Measurements from ENCODE around the gene IQGAP2.

IQGAP2 gene

DNA sequence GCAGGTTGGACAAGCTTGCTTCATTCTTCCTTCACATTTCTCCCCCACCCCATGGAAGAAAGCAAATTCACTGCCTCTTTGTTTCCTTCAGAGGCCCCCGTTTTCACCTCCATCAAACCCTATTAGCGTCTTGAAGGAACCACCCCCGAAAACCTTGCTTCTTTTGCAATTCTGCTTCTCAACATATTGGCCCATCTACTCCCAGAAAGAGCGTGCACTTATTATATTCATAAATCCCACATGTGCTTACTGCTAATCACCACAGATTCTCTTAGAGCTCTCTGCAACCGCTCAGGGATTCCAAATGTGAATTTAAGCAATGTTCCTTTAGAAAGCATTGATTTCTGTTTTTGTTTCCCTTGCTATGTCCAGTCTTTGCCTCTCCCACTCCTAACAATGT is 219.0 kb downstream of the IQGAP2 start:
- no peak for DNase-seq

DNA sequence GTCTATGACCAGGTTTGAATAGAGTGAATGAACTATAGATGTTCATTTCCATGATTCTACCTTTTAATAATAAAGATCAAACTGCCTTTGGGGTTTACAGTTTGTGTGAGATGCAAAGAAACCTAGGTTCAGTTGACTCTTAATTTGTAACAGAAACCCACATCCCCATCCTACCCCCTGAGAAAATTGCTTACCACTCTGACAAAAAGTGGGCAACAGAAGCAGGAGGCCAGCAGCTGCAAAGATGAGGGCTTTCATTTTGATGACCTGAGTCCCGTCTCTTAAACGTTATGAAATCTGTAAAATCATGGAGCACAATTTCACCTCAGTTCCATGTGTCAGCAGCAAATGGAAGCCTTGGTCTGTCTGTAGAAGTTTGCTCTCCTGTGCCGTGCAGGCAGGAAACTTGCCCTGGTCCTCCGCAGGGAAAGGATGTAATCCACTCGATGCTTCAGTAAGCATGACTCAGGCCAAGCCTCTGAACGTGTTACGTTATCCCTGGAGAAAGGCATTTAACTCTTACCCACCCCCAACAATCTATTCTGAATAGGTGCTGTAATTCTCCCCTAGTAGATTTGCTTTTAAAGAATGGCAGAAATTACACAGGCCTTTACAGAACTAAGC is 220.0 kb downstream of the IQGAP2 start, which contains the start of gene F2RL2:
TSS of gene F2RL2 (minus strand) at position 431 of the 624 bp plus-strand sequence. CDS start at position 258, 173 bp downstream.
- no peak for DNase-seq

DNA sequence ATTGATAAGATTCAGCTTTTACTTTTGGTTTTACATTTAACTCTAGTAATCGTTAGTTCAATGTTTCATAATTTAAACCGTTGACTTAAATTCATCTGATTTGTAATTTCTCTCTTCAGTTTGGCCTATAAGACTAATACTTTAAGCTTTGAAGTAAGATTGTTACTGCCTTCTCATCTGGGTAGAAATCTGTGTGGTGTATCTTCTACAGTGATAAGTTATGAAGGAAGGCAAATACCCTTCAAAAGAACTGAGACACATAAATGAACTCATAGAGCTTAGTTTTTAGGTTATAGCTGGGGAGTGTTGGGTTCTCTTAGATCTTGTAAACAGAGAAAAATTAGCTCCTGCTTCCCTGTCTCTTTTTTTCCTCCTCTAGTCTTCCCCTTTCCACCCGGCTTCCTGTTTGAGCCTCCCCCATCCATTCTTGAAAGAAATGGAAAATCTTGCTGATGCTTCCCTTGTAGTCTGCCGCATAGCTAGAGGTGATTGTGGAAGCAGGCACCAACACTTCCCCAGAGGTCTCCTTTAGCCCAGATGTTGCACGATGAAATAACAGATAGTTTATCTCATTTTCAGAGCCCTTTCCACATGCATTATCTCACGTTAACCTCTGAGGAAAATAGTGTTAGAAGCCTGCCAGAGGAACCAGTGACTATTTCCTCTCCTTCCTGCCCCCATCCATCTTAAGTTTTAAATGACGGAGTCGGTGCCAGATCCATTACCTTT is 222.2 kb downstream of the IQGAP2 start:
- no peak for DNase-seq

DNA sequence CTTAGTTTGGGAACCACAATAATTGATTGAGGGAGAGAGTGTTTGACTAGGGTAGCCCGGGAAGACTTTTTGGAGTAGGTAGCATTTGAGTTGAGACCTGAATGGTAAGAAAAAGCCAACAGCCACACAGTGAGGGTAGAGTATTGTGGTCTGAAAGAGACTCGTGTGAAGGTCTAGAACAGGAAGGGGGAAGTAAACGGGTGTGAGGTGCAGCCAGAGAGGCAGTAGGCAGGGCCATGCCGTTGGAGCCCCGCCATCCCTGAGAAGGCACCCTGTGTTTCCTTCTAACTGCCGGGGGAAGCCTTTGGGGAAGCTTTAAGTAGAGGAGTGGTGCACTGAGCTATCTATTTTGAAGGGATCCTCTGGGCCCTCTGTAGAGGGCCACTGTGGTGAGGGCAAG is 223.7 kb downstream of the IQGAP2 start:
- no peak for DNase-seq

DNA sequence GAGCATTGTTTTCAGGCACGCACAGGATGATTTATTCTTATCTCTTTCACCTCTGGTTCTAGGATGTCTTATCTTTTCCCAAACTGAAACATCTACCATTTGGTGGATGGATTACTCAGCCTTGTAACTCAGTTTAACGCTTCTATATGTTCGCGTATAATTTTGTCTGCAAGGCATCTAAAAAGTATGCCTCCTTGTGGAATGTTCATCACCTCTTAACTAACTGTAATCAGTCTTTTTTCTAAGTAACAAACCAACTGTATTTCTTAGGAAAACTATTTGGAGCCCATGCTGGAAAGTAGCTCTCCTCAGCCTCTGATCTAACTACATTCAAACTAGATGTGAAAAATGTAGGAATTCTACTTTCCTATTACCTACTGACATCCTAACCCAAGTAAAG is 231.6 kb downstream of the IQGAP2 start:
- no peak for DNase-seq

DNA sequence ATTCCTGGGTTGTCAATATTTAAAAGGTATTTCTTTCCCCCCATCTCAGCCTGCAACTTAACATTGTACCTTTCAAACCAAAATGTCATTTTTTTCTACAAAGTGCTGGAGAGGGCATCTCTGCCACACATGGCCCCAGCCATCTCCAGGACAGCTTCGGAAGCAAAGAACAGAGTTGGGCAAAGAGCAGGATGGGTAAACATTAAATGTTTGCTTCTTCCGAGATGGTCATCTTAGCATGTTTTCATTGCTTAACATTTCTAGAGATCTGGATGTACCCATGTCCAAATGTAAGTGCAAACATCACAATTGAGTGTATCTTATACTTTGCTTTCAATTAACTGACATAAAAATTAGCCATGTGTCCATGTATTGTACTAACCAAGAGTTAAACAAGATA is 234.4 kb downstream of the IQGAP2 start:
- no peak for DNase-seq

DNA sequence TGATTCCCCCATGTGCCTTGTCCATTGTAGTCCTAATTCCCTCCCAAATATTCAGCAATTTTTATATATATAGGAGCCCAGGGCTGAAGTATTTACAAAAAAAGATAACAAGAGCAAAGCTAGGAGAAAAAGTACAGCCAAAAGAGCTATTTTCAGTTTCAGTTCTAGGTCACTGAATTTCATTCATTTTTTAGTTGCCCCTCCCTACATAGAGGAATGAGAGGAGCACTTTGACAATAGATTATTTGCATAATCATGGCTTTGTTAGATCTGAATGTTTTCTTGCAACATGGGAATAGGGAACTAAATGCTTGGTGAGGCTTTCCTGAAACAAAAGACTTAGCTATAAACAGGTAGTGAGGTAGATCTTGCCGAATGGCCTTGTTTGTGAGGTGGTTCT is 235.4 kb downstream of the IQGAP2 start:
- no peak for DNase-seq

DNA sequence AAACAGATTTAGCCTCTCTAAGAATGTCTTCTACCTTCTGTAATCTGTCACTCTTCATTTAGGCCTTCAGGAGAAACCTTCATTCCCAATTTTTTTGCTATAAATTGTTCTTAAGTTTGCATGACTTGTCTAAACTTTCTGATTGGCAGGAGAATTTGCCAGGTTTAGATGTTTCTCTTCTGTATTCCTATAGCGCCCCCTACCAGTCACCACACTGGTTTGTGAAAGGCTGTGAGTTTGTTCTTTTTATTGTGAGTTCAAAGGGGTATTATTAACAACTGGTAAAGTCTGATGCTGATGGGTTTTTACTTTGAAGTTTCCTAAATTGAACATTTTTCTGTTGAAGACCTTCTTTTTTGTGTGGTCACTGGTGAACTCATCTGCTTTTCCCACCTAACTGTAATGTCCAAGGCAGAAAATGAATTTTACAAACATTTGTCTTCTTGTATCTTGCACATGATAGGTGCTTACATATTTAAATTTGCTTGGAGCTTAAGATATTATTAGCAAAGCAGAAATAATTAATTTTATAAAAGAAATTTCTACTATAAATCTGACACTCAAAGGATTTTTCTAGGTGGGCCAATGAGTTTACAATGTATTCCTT is 238.5 kb downstream of the IQGAP2 start:
- DNase-seq, result peak; percentile 20

DNA sequence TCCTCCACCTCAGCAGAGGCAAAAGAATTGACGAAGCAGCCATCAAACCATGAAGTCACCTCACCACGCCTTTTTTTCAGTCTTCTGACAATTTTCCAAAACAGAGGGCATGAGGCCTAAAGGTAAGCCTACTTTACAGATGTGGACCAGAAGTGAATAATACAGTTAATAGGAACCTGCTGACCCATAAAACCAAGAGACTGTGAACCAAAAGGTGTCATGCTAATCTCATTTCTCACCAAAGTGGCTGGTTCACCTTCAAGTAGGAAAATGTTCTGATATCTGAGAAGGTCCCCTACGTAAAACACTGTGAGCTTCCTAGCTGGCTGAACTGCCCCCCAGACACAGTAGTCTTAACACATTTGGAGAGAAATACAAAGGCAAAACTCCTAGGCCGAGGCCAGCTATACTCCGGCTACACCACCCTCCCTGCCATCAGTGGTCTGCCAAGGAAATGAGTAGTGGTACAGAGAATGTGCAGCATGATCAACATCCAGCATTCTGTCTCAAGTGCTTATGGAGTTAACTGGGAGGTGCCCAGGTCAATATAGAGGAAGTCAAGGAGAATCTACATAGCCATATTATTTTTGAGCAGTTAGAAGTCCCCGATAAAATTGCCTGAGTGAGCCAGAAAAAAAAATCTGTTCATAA is 239.4 kb downstream of the IQGAP2 start:
- no peak for DNase-seq

DNA sequence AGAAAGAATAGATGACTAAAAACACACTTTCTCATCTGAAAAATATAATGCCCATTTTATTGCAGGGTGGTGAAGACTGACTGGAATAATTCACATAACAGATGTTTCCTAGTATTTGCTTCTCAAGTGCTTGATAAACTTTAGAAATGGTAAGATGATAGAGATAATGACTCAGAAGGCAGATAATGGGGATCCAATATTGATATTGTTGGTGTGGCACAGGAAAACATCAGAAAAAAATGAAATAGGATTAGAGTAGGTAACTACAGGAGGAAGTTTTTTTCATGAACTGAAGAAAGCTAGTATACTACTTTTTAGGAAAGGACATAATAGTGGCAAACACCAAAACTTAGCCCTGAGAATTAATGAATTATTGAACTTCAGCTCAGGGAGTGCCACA is 240.3 kb downstream of the IQGAP2 start:
- no peak for DNase-seq

DNA sequence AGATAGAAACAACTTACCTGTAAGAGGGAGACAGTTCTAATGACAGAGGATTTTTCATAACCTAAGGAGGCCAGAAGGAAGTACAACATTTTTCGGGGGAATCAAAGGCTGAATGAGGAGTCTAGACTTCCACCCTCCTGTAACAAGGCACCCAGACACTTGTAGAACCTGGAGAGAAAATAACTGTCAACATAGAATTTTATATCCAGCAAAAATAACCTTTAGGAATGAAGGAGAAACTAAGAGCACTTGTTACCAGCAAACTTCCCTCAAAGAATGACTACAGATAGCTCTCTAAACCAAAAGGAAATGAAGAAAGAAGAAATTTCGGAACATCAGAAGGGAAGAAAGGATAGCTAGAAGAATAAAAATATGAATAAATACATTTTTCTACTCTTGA is 246.1 kb downstream of the IQGAP2 start:
- no peak for DNase-seq

DNA sequence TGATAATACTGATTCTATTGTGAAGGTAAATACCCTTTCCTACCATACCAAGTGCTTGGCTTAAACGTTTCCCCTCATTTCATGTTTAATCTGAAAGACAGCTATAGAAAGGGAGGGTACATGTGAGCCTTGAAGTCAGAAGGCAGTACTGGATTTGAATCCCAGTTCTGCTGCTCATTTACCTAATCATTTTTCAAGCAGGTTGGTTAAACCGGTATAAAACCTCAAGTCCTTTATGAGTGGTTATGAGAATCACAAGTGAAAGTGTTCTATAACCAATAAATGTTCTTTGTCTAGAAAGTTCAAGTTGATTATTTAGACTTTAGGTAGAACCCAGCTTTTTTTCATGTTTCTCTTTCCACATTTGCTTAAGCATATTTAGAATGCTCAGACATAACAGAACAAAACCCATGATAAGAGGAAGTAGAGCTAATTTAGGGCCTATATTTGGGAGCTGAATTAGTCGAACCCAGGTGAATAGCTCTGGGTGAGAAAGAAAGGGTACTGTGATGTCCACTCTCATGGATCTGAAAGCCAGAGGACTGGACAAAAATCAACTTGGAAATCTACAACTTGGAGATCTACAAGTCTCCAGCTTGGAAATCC is 249.8 kb downstream of the IQGAP2 start:
- DNase-seq, result no peak

DNA sequence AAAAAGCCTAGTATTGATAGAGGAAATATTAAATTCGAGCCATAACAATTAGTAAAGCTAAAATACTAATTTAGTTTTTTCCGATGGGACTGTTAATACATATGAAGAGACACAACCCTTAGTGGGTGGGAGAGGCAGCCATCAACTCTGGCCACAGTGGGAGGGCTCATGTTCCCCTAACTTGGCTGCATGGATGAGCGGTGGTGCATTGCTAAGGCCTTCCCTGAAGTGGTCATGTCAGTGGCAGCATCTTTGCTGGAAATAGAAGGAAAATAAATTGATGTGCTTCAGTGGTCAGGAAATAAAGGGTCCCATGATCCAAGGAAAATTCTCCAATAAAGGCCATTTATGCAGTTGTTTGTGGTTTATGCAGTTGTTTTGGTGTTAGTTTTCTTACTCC is 254.0 kb downstream of the IQGAP2 start:
- DNase-seq, result no peak

DNA sequence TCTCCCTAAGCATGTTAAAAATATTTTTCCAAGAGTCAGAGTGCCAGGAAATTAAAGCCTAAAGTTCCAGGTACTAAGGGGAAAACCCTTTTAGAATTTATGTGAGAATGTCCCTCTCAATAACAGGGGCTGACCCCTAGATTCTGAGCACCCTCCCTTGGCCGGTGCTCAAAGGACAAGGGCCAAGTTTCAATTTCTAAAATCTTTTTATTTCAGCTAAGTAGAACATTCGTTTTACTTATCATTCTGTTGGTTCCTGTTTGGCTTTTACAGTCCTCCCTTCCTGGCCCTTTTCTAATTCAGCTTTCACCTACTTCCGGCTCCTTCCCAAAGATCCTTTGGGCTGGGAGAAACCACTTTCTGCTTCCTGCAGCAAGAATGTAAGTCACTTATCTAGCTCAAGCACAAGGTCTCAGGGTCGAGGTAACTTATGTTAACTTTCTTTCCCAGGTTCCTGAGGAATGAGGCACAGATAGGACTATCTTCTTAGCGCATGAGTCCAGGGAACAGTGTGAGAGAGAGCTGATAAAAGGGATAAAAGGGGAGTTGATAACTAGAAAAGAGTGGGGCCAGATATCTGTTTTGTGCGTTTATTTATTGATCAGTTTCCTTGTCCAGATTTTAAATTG is 254.7 kb downstream of the IQGAP2 start:
- no peak for DNase-seq

DNA sequence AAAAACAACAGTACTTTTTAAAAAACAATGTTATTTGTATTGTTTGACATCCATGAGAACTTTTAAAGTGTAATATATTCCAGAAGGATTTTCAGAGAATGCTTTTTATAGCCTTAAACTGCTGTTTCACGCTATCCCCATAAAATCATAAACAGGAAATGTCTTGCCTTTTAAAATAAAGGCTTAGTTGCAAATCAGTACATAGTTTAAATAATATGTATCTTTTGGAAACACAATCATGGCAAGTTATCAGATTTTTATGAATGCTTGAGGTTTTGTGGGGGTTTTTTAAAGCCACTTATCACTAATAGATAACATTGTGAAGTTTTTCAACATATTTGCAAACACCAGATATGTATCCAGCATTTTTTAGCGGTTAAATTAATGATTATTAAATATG is 257.3 kb downstream of the IQGAP2 start:
- DNase-seq, result no peak

DNA sequence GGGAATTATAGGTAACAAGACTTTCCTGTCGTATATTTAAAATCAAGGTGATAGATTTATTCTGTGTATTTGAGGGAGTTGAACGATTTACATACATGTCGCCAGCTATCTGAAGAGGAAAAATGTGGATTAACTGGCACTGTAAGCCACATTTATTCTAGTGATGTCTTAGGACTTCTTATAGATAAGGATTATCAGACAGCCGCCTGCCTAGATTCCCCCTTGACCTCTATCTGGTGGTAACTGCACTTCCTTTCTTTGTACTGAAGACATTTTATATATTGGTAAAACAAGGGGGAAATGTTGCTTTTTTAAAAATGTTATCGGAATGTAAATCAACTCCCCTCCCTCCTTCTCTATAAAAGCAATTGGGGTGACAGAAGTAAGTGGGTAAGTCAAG is 259.4 kb downstream of the IQGAP2 start:
- no peak for DNase-seq

DNA sequence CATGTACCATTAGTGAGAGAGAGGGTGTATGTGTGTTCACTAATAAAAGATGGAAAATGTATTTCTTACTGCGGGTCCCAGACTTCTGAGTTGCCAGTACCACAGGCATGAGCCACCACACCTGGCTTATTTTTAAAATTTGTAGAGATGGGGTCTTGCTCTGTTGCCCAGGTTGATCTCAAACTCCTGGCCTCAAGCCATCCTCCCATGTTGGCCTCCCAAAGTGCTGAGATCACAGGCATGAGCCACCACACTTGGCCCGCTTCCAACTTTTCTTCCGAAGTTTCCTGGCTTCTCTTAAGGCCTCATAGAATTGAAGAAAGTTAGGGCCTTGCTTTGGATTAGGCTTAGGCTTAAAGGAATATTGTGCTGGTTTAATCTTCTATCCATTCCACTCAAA is 260.5 kb downstream of the IQGAP2 start:
- no peak for DNase-seq

DNA sequence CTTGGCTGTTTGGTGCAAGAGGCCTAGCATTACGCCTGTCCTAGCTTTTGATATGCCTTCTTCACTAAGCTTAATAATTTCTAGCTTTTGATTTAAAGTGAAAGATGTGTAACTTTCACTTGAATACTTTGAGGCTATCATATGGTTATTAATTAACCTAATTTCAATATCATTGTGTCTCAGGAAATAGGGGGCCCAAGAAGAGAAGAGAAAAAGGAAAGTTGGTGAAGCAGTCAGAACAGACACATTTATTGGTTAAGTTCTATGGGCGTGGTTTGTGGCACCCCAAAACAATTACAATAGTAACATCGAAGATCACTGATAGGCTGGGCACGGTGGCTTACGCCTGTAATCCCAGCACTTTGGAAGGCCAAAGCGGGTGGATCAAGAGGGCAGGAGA is 261.0 kb downstream of the IQGAP2 start:
- DNase-seq, result no peak

DNA sequence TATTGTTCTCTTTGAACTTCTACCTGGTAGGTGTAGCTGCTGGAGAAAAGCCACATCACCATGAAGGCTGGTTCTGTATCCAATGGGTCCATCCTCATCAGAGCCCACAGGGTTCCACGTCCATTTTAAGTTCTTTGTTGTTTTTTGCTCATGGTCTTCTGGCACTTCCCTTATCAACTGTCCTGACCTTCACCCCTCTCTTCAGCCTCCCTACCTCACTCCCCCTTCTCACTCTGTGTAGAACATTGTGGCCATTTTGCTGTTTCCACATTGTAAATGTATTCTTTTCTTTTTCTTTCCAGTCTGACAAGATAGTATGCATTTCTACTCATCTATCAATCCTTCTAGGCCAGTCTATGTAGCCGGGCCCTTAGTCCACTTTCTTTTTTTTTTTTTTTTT is 264.4 kb downstream of the IQGAP2 start:
- DNase-seq, result no peak

DNA sequence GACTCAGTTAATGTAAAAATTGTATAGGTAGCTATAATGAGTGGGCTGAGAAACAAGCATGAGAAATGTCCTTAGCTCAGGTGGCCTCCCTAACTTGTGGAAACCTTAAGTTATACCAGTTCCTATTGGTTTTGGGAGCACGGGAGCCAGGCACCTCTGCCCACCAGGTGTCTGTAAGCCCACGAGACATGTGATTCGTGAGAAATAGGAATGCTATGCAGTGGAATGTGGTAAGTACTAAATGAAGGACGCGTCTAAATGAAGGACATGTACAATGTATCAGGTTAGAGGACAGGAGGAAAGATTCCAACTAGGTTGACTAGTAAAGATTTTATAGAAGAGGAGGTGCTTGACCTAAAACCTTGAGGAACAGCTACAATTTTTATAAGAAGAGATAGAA is 266.2 kb downstream of the IQGAP2 start:
- DNase-seq, result no peak

DNA sequence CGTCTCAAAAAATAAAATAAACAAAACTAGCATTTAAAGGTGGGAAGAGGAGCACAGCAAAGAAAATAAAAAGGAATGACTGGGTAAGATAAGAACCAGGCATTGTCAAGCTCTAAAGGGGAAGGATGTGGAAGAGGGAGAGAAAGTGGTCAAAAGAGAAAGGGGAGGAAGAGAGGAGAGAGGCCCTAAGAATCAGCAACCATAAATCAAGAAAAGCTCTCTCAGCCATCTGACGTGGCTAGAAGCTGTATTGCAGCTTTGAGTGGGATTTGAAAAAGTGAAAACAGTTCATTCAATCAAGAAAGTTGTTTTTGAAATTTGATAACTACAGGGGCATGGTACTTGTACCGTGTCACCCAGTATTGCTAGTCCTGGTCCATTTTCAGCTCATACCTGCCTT is 267.4 kb downstream of the IQGAP2 start:
- no peak for DNase-seq

DNA sequence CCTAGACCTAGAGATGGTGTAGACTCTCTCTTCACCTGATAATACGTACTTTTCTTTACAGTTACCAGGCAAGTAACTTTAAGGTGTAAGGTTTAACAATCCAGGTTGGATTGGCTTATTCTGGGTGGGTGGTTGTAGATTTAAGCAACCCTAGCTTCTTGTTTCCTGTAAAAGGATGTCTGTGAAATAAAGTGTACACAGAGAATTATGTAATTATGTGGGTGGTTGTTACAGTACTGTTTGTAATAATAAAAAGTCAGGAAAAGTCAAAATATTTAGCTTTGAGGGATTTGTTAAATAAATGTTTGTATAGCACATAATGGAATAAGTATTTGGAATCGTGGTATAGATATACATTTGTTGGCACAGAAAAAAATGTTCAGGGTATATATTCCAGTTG is 269.2 kb downstream of the IQGAP2 start:
- DNase-seq, result no peak

DNA sequence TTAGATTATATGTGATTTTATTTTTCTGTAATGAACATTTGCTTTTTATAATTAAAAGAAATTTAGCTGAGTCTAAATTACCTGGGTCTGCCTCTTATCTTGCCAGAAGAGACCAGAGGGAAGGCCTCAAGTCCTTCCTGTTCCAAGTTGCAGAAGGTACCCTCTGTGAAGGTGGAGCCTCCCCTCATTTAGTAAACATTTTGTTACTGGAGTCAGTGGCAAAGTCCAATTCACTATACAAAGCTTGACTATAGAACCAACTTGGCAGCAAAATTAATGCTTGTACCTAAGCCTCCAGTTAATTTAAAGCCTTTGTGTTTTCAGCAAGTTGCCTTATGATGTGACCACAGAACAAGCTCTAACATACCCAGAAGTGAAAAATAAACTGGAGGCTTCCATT is 270.0 kb downstream of the IQGAP2 start:
- DNase-seq, result no peak
